Liver (tissue), 5 donors: ENCODE measurements around the gene HSD17B13. TPM values are rescaled to one million over a fixed set of nuclear protein-coding genes. Genes with fewer than 3 reads are reported as not detected.

Experiments used
- polyA plus RNA-seq, 2 donors: library from polyadenylated mRNA; stranded (reverse) in 1 of 2; unstranded in 1 of 2; fragments of 200-250 nt in 1 of 2; fragments of >200 nt in 1 of 2; fragmentation: Nextera tagmentation in 1 of 2; extraction: Ambion mirVana in 1 of 2; gene quantifications; one replicate each; pipeline versions ENCODE4 v1.2.1 to v1.2.3, GENCODE V29; 2013 to 2015
- small RNA-seq: library from RNA; depleted of rRNA; stranded (forward); fragments of <200 nt; gene quantifications from one replicate; pipeline ENCODE3, GENCODE V24; 2014
- total RNA-seq, 2 donors: library from RNA; depleted of rRNA; stranded (reverse); fragments of >200 nt; gene quantifications; one replicate each; pipeline ENCODE4 v1.2.3, GENCODE V29; 2014
- donor health status: healthy.
- donor health status: healthy.
- donor health status: healthy.

HSD17B13 gene
- total and polyA plus RNA-seq, 4 donors = 0.09 to 61.7 (median 22.8) TPM

Small RNA genes within 50 kb of the gene (small RNA-seq; reads per million reads assigned to genes)
- not detected for gene MIR5705

Other genes with a start within 250 kb of the HSD17B13 start
- gene KLHL8, start 102.3 kb downstream of the HSD17B13 start, total RNA-seq = 10 to 100 TPM in 1 of 2 donors, 1 to 10 TPM in 1; 7.4 to 14.4 TPM
- gene KLHL8, start 102.3 kb downstream of the HSD17B13 start, polyA plus RNA-seq = 1 to 10 TPM; 2.9 TPM
- gene HSD17B11, start 68.3 kb upstream of the HSD17B13 start, total RNA-seq = 100 to 1,000 TPM; 109 to 120 TPM
- gene HSD17B11, start 68.3 kb upstream of the HSD17B13 start, polyA plus RNA-seq = 100 to 1,000 TPM in 1 of 2 donors, 10 to 100 TPM in 1; 94.8 to 133 TPM
- 10 to 100 TPM in 1 of 2 donors, 1 to 10 TPM in 1; 9.2 to 21.8 TPM for gene NUDT9, start 99.7 kb upstream of the HSD17B13 start, total RNA-seq
- 10 to 100 TPM; 32.1 to 37.3 TPM for gene NUDT9, start 99.7 kb upstream of the HSD17B13 start, polyA plus RNA-seq
- gene SPARCL1, start 206.5 kb upstream of the HSD17B13 start, total RNA-seq = 10 to 100 TPM in 1 of 2 donors, 1 to 10 TPM in 1; 1.9 to 25.8 TPM
- gene SPARCL1, start 206.5 kb upstream of the HSD17B13 start, polyA plus RNA-seq = 10 to 100 TPM; 10.6 to 16.1 TPM